Measurements from ENCODE around the gene MEI4. TPM values are rescaled to one million over a fixed set of nuclear protein-coding genes. Genes with fewer than 3 reads are reported as not detected.

Gene MEI4
- total RNA-seq, 3 donors from 2014 or later = not detected

DNA sequence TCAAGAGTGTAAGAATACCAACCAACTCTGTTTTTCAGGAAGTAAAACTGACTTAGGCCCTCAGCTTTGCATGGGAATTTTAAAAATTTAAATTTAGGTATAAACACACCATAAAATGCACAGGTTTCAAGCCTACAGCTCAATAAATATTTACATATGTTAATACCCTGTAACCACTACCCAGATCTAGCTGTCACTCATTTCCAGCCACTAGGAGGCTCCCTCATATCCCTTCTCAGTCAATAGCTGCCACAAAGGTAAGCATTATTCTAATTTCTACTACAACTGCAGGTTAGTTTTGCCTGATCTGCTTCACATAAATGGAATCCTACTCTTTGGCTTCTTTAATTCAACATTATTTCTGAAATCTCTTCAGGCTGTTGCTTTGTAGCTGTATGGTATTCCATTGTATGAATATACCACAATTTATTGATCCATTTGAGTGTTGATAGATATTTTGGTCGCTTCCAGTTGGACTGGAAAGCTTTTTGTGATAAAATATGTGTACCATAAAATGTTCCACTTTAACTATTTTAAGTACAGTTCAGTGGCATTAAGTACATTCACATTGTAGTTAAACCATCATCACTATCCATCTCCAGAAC lies 32.5 kb upstream of the MEI4 start:
- intact Hi-C loops (cut with DNase I; ENCODE audit: low total_unique reads) = no loop called here
- H3K4me3 ChIP-seq = no peak overlapping the region
- H3K36me3 ChIP-seq = no peaks in the 10 kb centered on the region
- no peak for DNase-seq (ENCODE audit: low spot score in 2 of 2)
- TF ChIP-seq CTCF (IDR thresholded peaks at IDR 0.05) = no peak
- TF ChIP-seq POLR2AphosphoS5 (IDR thresholded peaks at IDR 0.05) = no peak
- TF ChIP-seq POLR2A (IDR thresholded peaks at IDR 0.05) = no peak
- no peaks in the 10 kb centered on the region for H3K27me3 ChIP-seq
- no peak overlapping the region for H3K27ac ChIP-seq
- H3K4me1 ChIP-seq = no peaks in the 10 kb centered on the region
- no peaks in the 10 kb centered on the region for H3K9me3 ChIP-seq

DNA sequence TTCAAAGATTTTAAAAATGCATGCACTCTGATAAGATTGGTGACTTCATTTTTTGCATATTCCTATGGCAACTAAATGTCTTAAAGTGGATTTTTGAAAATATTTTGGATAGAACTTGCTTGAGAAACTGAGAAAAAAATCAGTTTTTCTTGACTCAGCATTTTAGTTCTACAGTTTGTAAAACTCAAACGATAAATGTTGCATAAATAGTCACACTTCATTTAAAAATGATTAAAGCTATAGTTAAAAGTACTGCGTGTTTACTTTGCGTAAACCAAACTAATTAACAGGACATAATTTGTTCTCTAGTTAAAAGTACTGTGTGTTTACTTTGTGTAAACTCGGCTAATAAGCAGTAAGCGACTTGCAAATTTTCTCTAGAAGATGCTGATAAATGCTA lies 28.3 kb upstream of the MEI4 start:
- H3K27ac ChIP-seq = no peak overlapping the region
- H3K27me3 ChIP-seq = no peaks in the 10 kb centered on the region
- H3K36me3 ChIP-seq = no peaks in the 10 kb centered on the region
- no peaks in the 10 kb centered on the region for H3K4me1 ChIP-seq
- no peak for DNase-seq (ENCODE audit: low spot score in 2 of 2)
- TF ChIP-seq POLR2A (IDR thresholded peaks at IDR 0.05) (no peak), POLR2AphosphoS5 (IDR thresholded peaks at IDR 0.05) (no peak), CTCF (IDR thresholded peaks at IDR 0.05) (no peak)
- intact Hi-C loops (cut with DNase I; ENCODE audit: low total_unique reads) = no loop called here
- no peaks in the 10 kb centered on the region for H3K9me3 ChIP-seq
- no peak overlapping the region for H3K4me3 ChIP-seq

DNA sequence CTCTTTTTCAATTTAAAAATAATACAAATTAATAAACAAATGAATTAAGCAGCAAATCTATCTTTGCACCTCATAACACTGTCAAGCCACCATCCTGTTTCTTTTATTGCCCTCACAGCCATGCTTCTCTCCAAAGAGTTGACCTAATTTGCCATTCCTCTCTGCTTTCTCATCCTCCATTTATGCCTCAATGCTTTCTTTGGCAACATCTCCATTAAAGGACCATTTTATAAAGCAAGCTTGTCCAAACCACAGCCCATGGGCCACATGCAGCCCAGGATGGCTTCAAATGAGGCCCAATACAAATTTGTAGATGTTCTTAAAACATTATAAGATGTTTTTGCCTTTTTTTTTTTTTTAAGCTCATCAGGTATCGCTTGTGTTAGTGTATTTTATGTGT lies 26.4 kb upstream of the MEI4 start:
- H3K4me1 ChIP-seq = no peaks in the 10 kb centered on the region
- no peaks in the 10 kb centered on the region for H3K27me3 ChIP-seq
- intact Hi-C loops (cut with DNase I; ENCODE audit: low total_unique reads) = no loop called here
- DNase-seq (ENCODE audit: low spot score in 2 of 2) = no peak
- H3K4me3 ChIP-seq = no peak overlapping the region
- H3K36me3 ChIP-seq = no peaks in the 10 kb centered on the region
- H3K9me3 ChIP-seq = no peaks in the 10 kb centered on the region
- TF ChIP-seq POLR2A (IDR thresholded peaks at IDR 0.05) = no peak
- no peak for TF ChIP-seq CTCF (IDR thresholded peaks at IDR 0.05)
- TF ChIP-seq POLR2AphosphoS5 (IDR thresholded peaks at IDR 0.05) = no peak
- no peak overlapping the region for H3K27ac ChIP-seq

- Histone ChIP-seq H3K4me3 (no peak overlapping the region), H3K4me1 (no peaks in the 10 kb centered on the region), H3K36me3 (no peaks in the 10 kb centered on the region), H3K27me3 (no peaks in the 10 kb centered on the region), H3K27ac (no peak overlapping the region), H3K9me3 (no peaks in the 10 kb centered on the region)
- no peak for DNase-seq (ENCODE audit: low spot score in 2 of 2)
- TF ChIP-seq POLR2A (IDR thresholded peaks at IDR 0.05) (no peak), POLR2AphosphoS5 (IDR thresholded peaks at IDR 0.05) (no peak)
- intact Hi-C loops (cut with DNase I; ENCODE audit: low total_unique reads) = no loop called here
Observed at GRCh38 chr6:77630014-77630413, 22.8 kb upstream of the MEI4 start.

- DNase-seq (ENCODE audit: low spot score in 2 of 2) = no peak
- Histone ChIP-seq H3K36me3 (no peaks in the 10 kb centered on the region), H3K27me3 (no peaks in the 10 kb centered on the region), H3K4me3 (no peak overlapping the region), H3K27ac (no peak overlapping the region), H3K9me3 (no peaks in the 10 kb centered on the region), H3K4me1 (no peaks in the 10 kb centered on the region)
- intact Hi-C loops (cut with DNase I; ENCODE audit: low total_unique reads) = no loop called here
- TF ChIP-seq POLR2AphosphoS5 (IDR thresholded peaks at IDR 0.05) = no peak
- no peak for TF ChIP-seq CTCF (IDR thresholded peaks at IDR 0.05)
- TF ChIP-seq POLR2A (IDR thresholded peaks at IDR 0.05) = no peak
Observed at GRCh38 chr6:77633471-77633870, 19.4 kb upstream of the MEI4 start.
